ENCODE data around the gene ACACB. TPM values are rescaled to one million over a fixed set of nuclear protein-coding genes. Genes with fewer than 3 reads are reported as not detected.

Gene ACACB
- total RNA-seq, 1 experiment from 2014 or later = 26.2 TPM

DNA sequence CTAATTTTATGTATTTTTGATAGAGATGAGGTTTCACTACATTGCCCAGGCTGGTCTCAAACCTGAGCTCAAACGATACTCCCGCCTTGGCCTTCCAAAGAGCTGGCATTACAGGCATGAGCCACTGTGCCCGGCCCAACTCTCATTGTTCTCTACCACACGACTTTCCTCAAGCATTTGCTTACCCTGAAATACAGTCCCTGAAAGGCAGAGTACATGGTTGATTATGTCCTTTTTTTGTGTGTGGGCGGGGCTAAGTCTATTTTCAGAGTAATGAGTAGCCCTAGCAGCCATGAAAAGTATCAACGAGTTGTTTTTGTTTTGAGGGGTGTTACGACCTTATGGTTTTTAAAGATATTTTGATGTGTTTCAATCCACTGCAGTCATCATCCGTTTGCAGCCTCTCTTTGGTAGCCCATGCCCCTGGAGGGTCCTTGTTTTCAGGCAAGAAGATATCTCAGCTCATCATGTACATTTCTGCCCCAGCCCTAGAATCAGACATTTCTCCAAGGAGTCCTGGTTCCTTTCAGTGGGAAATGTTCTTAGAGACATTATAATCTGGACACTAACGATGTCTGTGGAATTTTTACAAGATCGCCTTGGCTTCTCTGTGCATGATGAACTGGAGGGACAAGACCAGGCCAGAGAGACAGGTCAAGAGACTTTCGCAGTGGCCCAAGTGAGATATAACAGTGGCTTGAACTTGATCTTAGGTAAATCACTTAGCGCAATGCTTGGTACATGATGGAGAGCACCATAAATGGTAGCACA lies 8.7 kb downstream of the ACACB start:
- DNase-seq = no peak
- no peak overlapping the region for H3K27ac Mint-ChIP-seq (ENCODE audit: unreplicated experiment)
- BruUV-seq (replicated peaks) = no TSS peak
- H3K4me3 Mint-ChIP-seq (ENCODE audit: unreplicated experiment) = no peak overlapping the region
- no peaks in the 10 kb centered on the region for H3K36me3 Mint-ChIP-seq (ENCODE audit: insufficient read depth, unreplicated experiment)
- no peaks in the 10 kb centered on the region for H3K27me3 Mint-ChIP-seq (ENCODE audit: insufficient read depth, unreplicated experiment)
- H3K9me3 Mint-ChIP-seq (ENCODE audit: unreplicated experiment) = no peaks in the 10 kb centered on the region
- Histone ChIP-seq H3K4me1 (no peaks in the 10 kb centered on the region), H3K27me3 (replicated peaks; ENCODE audit: control insufficient read depth, insufficient read depth, low read length) (no peaks in the 10 kb centered on the region), H3K4me3 (ENCODE audit: low read depth, low read length) (no peak overlapping the region), H3K36me3 (ENCODE audit: control insufficient read depth, insufficient read depth, low read length) (no peaks in the 10 kb centered on the region), H3K9me3 (no peaks in the 10 kb centered on the region)
- TF ChIP-seq, protein P1, sequence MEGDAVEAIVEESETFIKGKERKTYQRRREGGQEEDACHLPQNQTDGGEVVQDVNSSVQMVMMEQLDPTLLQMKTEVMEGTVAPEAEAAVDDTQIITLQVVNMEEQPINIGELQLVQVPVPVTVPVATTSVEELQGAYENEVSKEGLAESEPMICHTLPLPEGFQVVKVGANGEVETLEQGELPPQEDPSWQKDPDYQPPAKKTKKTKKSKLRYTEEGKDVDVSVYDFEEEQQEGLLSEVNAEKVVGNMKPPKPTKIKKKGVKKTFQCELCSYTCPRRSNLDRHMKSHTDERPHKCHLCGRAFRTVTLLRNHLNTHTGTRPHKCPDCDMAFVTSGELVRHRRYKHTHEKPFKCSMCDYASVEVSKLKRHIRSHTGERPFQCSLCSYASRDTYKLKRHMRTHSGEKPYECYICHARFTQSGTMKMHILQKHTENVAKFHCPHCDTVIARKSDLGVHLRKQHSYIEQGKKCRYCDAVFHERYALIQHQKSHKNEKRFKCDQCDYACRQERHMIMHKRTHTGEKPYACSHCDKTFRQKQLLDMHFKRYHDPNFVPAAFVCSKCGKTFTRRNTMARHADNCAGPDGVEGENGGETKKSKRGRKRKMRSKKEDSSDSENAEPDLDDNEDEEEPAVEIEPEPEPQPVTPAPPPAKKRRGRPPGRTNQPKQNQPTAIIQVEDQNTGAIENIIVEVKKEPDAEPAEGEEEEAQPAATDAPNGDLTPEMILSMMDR (IDR thresholded peaks at IDR 0.05; ENCODE audit: insufficient read depth in 1 of 2, low read depth in 1 of 2, low read length in 1 of 2, severe bottlenecking in 1 of 2, unreplicated experiment in 1 of 2) = no peak
- intact Hi-C loops (cut with micrococcal nuclease; ENCODE audit: unreplicated experiment) = no loop called here
- ChIA-PET CTCF (no interaction called here), POLR2A (no interaction called here)
- no peaks in the 10 kb centered on the region for H3K4me1 Mint-ChIP-seq (ENCODE audit: low read depth, unreplicated experiment)

DNA sequence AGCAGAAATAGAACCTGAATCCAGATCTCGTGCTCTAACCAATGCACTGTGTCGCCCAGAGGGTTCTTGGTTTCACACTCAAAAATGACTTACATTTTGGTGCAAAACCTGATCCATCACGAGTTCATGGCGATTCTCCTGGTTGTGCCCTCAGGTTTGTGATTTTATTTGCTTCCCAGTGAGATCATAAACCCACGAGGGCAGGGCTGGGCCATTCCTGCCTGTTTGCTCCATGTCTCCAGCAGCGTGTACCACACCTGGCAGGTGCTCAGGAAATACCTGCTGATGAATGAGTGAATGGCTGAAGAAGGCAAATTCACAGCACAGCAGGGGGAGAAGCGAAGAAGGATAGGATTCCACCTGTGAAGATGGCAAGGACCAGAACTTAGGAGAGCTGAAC lies 9.4 kb downstream of the ACACB start:
- Mint-ChIP-seq H3K27me3 (ENCODE audit: insufficient read depth, unreplicated experiment) (no peaks in the 10 kb centered on the region), H3K4me1 (ENCODE audit: low read depth, unreplicated experiment) (no peaks in the 10 kb centered on the region), H3K27ac (ENCODE audit: unreplicated experiment) (no peak overlapping the region), H3K9me3 (ENCODE audit: unreplicated experiment) (no peaks in the 10 kb centered on the region), H3K36me3 (ENCODE audit: insufficient read depth, unreplicated experiment) (no peaks in the 10 kb centered on the region), H3K4me3 (ENCODE audit: unreplicated experiment) (no peak overlapping the region)
- POLR2A ChIA-PET = no interaction called here
- Histone ChIP-seq H3K27me3 (replicated peaks; ENCODE audit: control insufficient read depth, insufficient read depth, low read length) (no peaks in the 10 kb centered on the region), H3K4me3 (ENCODE audit: low read depth, low read length) (no peak overlapping the region), H3K4me1 (no peaks in the 10 kb centered on the region), H3K36me3 (ENCODE audit: control insufficient read depth, insufficient read depth, low read length) (no peaks in the 10 kb centered on the region), H3K9me3 (no peaks in the 10 kb centered on the region)
- no peak for DNase-seq
- TF ChIP-seq, protein P1 (IDR thresholded peaks at IDR 0.05; ENCODE audit: insufficient read depth in 1 of 2, low read depth in 1 of 2, low read length in 1 of 2, severe bottlenecking in 1 of 2, unreplicated experiment in 1 of 2) = no peak
- BruUV-seq (replicated peaks) = no TSS peak
- CTCF ChIA-PET = no interaction called here
- intact Hi-C loops (cut with micrococcal nuclease; ENCODE audit: unreplicated experiment) = no loop called here

DNA sequence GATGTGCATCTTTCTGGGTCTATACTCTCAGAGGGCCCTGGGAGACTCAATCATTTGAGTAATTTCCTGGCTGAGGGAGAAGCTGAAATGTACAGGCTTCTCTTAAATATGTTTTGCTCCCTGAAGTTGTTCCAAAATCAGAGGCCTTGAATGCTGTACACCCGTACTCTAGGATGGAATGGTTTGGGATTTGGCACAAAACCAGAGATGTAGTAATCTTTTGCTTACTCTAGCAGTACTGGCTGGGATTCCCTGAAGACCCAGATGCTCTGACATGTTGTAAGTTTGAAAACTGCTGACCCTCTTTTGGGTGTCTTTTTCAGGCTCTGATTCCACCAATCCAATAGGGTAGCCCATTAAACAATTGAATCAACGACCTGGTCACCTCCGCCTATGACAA lies 10.4 kb downstream of the ACACB start:
- Mint-ChIP-seq H3K4me1 (ENCODE audit: low read depth, unreplicated experiment) (no peaks in the 10 kb centered on the region), H3K27ac (ENCODE audit: unreplicated experiment) (no peak overlapping the region), H3K9me3 (ENCODE audit: unreplicated experiment) (no peaks in the 10 kb centered on the region), H3K36me3 (ENCODE audit: insufficient read depth, unreplicated experiment) (no peaks in the 10 kb centered on the region), H3K4me3 (ENCODE audit: unreplicated experiment) (no peak overlapping the region), H3K27me3 (ENCODE audit: insufficient read depth, unreplicated experiment) (no peaks in the 10 kb centered on the region)
- no peaks in the 10 kb centered on the region for H3K27me3 ChIP-seq (replicated peaks; ENCODE audit: control insufficient read depth, insufficient read depth, low read length)
- no TSS peak for BruUV-seq (replicated peaks)
- POLR2A ChIA-PET = no interaction called here
- intact Hi-C loops (cut with micrococcal nuclease; ENCODE audit: unreplicated experiment) = no loop called here
- no peaks in the 10 kb centered on the region for H3K4me1 ChIP-seq
- no peak for DNase-seq
- H3K4me3 ChIP-seq (ENCODE audit: low read depth, low read length) = no peak overlapping the region
- TF ChIP-seq, protein P1 (IDR thresholded peaks at IDR 0.05; ENCODE audit: insufficient read depth in 1 of 2, low read depth in 1 of 2, low read length in 1 of 2, severe bottlenecking in 1 of 2, unreplicated experiment in 1 of 2) = no peak
- CTCF ChIA-PET = no interaction called here
- no peaks in the 10 kb centered on the region for H3K9me3 ChIP-seq
- no peaks in the 10 kb centered on the region for H3K36me3 ChIP-seq (ENCODE audit: control insufficient read depth, insufficient read depth, low read length)
